PC-9 (cell line): ENCODE measurements around the gene SOCS4. TPM values are rescaled to one million over a fixed set of nuclear protein-coding genes. Genes with fewer than 3 reads are reported as not detected.
"Not testable (repeated sequence)": the region's sequence is repeated elsewhere in the genome, so short reads cannot be mapped to it uniquely, and the experiment has no call there.

Experiments used
- BruUV-seq: library from RNA; stranded (reverse); fragments of 400-500 nt; replicated peaks from 2 replicates; lab custom pipeline; 2021; lab: Mats Ljungman, UMichigan
- CTCF ChIA-PET: fragments of 300-600 bp; sonication (Branson Sonifier 250); formaldehyde crosslinking; loops from one replicate; lab custom pipeline; 2022; ENCODE audit warnings: antibody characterized with exemption; lab: Charles Lee
- POLR2A ChIA-PET: fragments of 300-600 bp; sonication (Branson Sonifier 250); formaldehyde crosslinking; loops from one replicate; lab custom pipeline; 2022; ENCODE audit warnings: antibody characterized with exemption; ENCODE audit not compliant: unreplicated experiment; lab: Charles Lee
- DNase-seq, 2 experiments: peaks; one replicate each; pipeline versions ENCODE4 v3.0.0 to v3.0.0-alpha.2; 2015 to 2022; ENCODE audit warnings: mixed read lengths in 1 of 2
- H2AFZ ChIP-seq: fragments of 200-600 bp; sonication (generic); 2 replicates; pipeline ENCODE4 v1.8.1; 2017; ENCODE audit warnings: antibody characterized with exemption
- H3F3A ChIP-seq: fragments of 200-600 bp; sonication (generic); 2 replicates; pipeline ENCODE4 v1.8.1; 2017; ENCODE audit warnings: antibody characterized with exemption, mild to moderate bottlenecking, low read depth; ENCODE audit not compliant: insufficient read depth
- H3K27ac ChIP-seq: fragments of 200-600 bp; sonication (generic); 2 replicates; pipeline ENCODE4 v1.6.1; 2016; ENCODE audit warnings: mixed run types
- H3K27me3 ChIP-seq: fragments of 200-600 bp; sonication (generic); 2 replicates; pipeline ENCODE4 v1.6.1; 2016; ENCODE audit warnings: low read depth, mixed run types; ENCODE audit not compliant: insufficient read depth
- H3K36me3 ChIP-seq: fragments of 200-600 bp; sonication (generic); 2 replicates; pipeline ENCODE4 v1.6.1; 2016; ENCODE audit warnings: low read depth, mixed run types
- H3K4me1 ChIP-seq: fragments of 200-600 bp; sonication (generic); replicated peaks from 2 replicates; pipeline ENCODE4 v1.6.1; 2016; ENCODE audit warnings: mixed run types; ENCODE audit not compliant: insufficient read depth
- H3K4me2 ChIP-seq: fragments of 200-600 bp; sonication (generic); 2 replicates; pipeline ENCODE4 v1.6.1; 2017; ENCODE audit warnings: mixed run types
- H3K4me3 ChIP-seq: fragments of 200-600 bp; sonication (generic); 2 replicates; pipeline ENCODE4 v1.6.1; 2016; ENCODE audit warnings: mixed run types
- H3K79me2 ChIP-seq: fragments of 200-600 bp; sonication (generic); 2 replicates; pipeline ENCODE4 v1.6.1; 2017; ENCODE audit warnings: low read depth, mixed run types
- H3K9me2 ChIP-seq: fragments of 200-600 bp; sonication (generic); 2 replicates; pipeline ENCODE4 v1.8.1; 2017; ENCODE audit warnings: mild to moderate bottlenecking; ENCODE audit not compliant: insufficient read depth
- H3K9me3 ChIP-seq: fragments of 200-600 bp; sonication (generic); 2 replicates; pipeline ENCODE4 v1.8.1; 2016; ENCODE audit warnings: low read depth; ENCODE audit not compliant: insufficient read depth
- H4K20me1 ChIP-seq: fragments of 200-600 bp; sonication (generic); 2 replicates; pipeline ENCODE4 v1.8.1; 2017; ENCODE audit not compliant: insufficient read depth
- EZH2 ChIP-seq: fragments of 200-600 bp; sonication (generic); IDR thresholded peaks from 2 replicates; pipeline ENCODE4 v1.8.0; 2017; ENCODE audit warnings: antibody characterized with exemption, low read depth
- intact Hi-C: fragments of 100-400 bp; cut with micrococcal nuclease; formaldehyde crosslinking; loops from one replicate; pipeline ENCODE4 v1.10.0; 2022; ENCODE audit not compliant: unreplicated experiment
- total RNA-seq: library from RNA; stranded (reverse); gene quantifications from 2 replicates; pipeline ENCODE4 v1.2.3, GENCODE V29; 2021
- TF ChIP-seq, protein P1 (sequence below): fragments of 200-600 bp; sonication (generic); conservative IDR thresholded peaks from 2 replicates; pipeline ENCODE4 v1.6.1; 2017; ENCODE audit warnings: mixed run types, antibody characterized with exemption, mild to moderate bottlenecking, moderate library complexity

SOCS4 gene
- total RNA-seq, 1 experiment from 2014 or later = 25.3 TPM

GRCh38 chr14:55075628-55076175 lies 48.7 kb downstream of the SOCS4 start:
- Histone ChIP-seq H3K27ac (no peak overlapping the region), H3K9me2 (no peaks in the 10 kb centered on the region), H3F3A (peaks cover 2% of the 10 kb centered on the region; the same call in 1 of the 2 replicates), H3K9me3 (no peaks in the 10 kb centered on the region), H3K27me3 (no peaks in the 10 kb centered on the region), H3K79me2 (no peaks in the 10 kb centered on the region), H3K4me2 (no peak overlapping the region), H3K4me1 (peaks cover 11% of the 10 kb centered on the region), H3K4me3 (no peak overlapping the region), H4K20me1 (no peaks in the 10 kb centered on the region), H2AFZ (no peak overlapping the region), H3K36me3 (no peaks in the 10 kb centered on the region)
- ChIA-PET CTCF (no interaction called here), POLR2A (no interaction called here)
- no peak for DNase-seq
- no peak for TF ChIP-seq EZH2
- TF ChIP-seq, protein P1, sequence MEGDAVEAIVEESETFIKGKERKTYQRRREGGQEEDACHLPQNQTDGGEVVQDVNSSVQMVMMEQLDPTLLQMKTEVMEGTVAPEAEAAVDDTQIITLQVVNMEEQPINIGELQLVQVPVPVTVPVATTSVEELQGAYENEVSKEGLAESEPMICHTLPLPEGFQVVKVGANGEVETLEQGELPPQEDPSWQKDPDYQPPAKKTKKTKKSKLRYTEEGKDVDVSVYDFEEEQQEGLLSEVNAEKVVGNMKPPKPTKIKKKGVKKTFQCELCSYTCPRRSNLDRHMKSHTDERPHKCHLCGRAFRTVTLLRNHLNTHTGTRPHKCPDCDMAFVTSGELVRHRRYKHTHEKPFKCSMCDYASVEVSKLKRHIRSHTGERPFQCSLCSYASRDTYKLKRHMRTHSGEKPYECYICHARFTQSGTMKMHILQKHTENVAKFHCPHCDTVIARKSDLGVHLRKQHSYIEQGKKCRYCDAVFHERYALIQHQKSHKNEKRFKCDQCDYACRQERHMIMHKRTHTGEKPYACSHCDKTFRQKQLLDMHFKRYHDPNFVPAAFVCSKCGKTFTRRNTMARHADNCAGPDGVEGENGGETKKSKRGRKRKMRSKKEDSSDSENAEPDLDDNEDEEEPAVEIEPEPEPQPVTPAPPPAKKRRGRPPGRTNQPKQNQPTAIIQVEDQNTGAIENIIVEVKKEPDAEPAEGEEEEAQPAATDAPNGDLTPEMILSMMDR = no peak
- intact Hi-C loops = loop anchor here (2.0 kb wide), 1 partner anchor 25 kb away; the partner anchor contains the start of gene MAPK1IP1L
- no TSS peak for BruUV-seq

DNA sequence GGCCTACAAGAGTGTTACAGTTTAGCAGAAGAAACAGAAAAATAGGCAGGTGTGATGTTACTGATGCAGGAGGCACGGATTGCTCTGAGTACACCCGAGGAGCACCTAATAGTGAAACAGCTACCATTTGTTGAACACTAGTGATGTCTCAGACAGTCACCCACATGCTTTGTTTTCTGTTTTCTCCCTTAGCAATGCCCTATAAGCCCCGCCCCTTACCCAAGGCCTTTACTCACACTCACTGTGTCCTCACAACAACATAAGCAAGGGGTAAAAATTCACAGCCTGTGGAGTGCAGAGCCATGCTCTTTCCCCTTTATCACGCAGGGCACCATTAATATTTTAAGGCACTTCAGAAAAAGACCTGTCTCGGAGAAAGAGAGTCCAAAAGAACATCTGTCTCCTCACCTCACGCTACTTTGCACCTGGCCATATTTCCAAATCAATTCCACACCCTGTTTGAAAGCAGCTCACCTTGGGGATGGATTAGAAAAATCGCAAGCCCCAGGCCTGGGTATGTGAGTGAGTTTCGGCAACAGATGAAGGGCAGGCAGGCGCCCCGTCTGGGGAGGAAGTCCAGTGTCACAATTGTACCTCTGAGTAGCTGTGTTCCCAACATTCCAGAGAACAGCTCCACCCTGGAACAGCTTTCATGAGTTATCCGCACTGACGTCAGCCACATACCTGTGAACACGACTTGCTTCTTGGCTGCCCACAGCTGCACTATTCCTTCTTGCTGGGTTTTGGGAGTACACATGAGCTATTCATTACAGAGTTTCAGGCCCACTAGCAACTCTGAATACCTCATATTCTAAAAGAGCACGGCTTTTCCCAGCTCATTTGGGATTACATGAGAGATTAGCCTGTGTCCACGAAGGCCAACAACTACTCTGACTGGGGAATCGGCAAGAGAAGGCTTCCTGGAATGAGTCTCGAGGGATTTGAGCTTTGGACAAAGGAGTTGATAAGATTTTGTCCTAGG lies 50.4 kb downstream of the SOCS4 start:
- TF ChIP-seq, protein P1 = no peak
- no peak for TF ChIP-seq EZH2
- ChIA-PET CTCF (interaction anchor here (0.6 to 1.8 kb wide), 3 partner anchors 26 to 513 kb away, joined by 3 to 7 read pairs (median 6); partner anchors contain the start of gene MAPK1IP1L), POLR2A (interaction anchor here (0.5 to 1.3 kb wide), 15 partner anchors 18 to 1619 kb away, joined by 3 to 23 read pairs (median 6); partner anchors contain the start of genes LGALS3 and MAPK1IP1L)
- Histone ChIP-seq H3K4me2 (peak overlapping the region; percentile 50), H3K4me1 (peaks cover 11% of the 10 kb centered on the region), H3K36me3 (no peaks in the 10 kb centered on the region), H3K9me2 (no peaks in the 10 kb centered on the region), H3K79me2 (no peaks in the 10 kb centered on the region), H3F3A (no peaks in the 10 kb centered on the region; the same call in 1 of the 2 replicates), H3K4me3 (no peak overlapping the region; the same call in 1 of the 2 replicates), H4K20me1 (no peaks in the 10 kb centered on the region), H3K27ac (peak overlapping the region; percentile 81), H3K27me3 (no peaks in the 10 kb centered on the region), H2AFZ (peak overlapping the region; percentile 69), H3K9me3 (no peaks in the 10 kb centered on the region)
- intact Hi-C loops = loop anchor here (1.0 to 2.0 kb wide), 3 partner anchors 26 to 31 kb away; partner anchors contain the start of gene MAPK1IP1L
- peak; percentile 82 to 86 for DNase-seq
- BruUV-seq = TSS peak; percentile 96

GRCh38 chr14:55079961-55080360 lies 52.9 kb downstream of the SOCS4 start:
- H3F3A ChIP-seq, H2AFZ ChIP-seq, H3K4me2 ChIP-seq, intact Hi-C loops, DNase-seq, POLR2A ChIA-PET, H3K27me3 ChIP-seq, H3K79me2 ChIP-seq, H3K9me3 ChIP-seq, H3K27ac ChIP-seq, H3K36me3 ChIP-seq, H4K20me1 ChIP-seq, BruUV-seq, H3K9me2 ChIP-seq, CTCF ChIA-PET, H3K4me3 ChIP-seq: not testable (repeated sequence)
- H3K4me1 ChIP-seq = peaks cover 14% of the 10 kb centered on the region
